Neural cell (in vitro differentiated cells): ENCODE measurements around the gene RAD9B. TPM values are rescaled to one million over a fixed set of nuclear protein-coding genes. Genes with fewer than 3 reads are reported as not detected.

Source experiments
- H2AFZ ChIP-seq: fragments of 200-600, 300-800 bp; sonication (generic), shearing (Covaris generic); 2 replicates; pipeline ENCODE4 v1.6.0; 2014; ENCODE audit warnings: low read depth, mild to moderate bottlenecking, antibody characterized with exemption, low read length, moderate library complexity
- H3F3A ChIP-seq: fragments of 200-600 bp; shearing (Covaris generic); 2 replicates; pipeline ENCODE4 v1.6.1; 2016; ENCODE audit warnings: mild to moderate bottlenecking, moderate library complexity, mixed read lengths, antibody characterized with exemption, low read length; ENCODE audit not compliant: insufficient read depth, poor library complexity, severe bottlenecking
- H3K27ac ChIP-seq: fragments of 200-600, 300-800 bp; sonication (generic), shearing (Covaris generic); 2 replicates; pipeline ENCODE4 v1.5.1; 2014; ENCODE audit warnings: mild to moderate bottlenecking, low read length, moderate library complexity
- H3K27me3 ChIP-seq: fragments of 300-800, 200-600 bp; sonication (generic), shearing (Covaris generic); 2 replicates; pipeline ENCODE4 v1.6.0; 2014; ENCODE audit warnings: mild to moderate bottlenecking, low read depth, low read length, moderate library complexity; ENCODE audit not compliant: insufficient read depth
- H3K36me3 ChIP-seq: fragments of 300-800, 200-600 bp; sonication (generic), shearing (Covaris generic); 2 replicates; pipeline ENCODE4 v1.5.1; 2014; ENCODE audit warnings: mild to moderate bottlenecking, antibody characterized with exemption, low read length, moderate library complexity; ENCODE audit not compliant: insufficient read depth
- H3K4me2 ChIP-seq: fragments of 300-800, 200-600 bp; sonication (generic), shearing (Covaris generic); 2 replicates; pipeline ENCODE4 v1.6.0; 2014; ENCODE audit warnings: mild to moderate bottlenecking, low read length
- H3K4me3 ChIP-seq: fragments of 300-800, 200-600 bp; sonication (generic), shearing (Covaris generic); 2 replicates; pipeline ENCODE4 v1.5.1; 2014; ENCODE audit warnings: mild to moderate bottlenecking, low read length, moderate library complexity
- H3K79me2 ChIP-seq: fragments of 200-600 bp; shearing (Covaris generic); replicated peaks from 2 replicates; pipeline ENCODE4 v1.6.0; 2014; ENCODE audit warnings: mild to moderate bottlenecking, low read length, moderate library complexity; ENCODE audit not compliant: insufficient read depth
- H3K9ac ChIP-seq: fragments of 300-800, 200-600 bp; sonication (generic), shearing (Covaris generic); 2 replicates; pipeline ENCODE4 v1.6.1; 2016; ENCODE audit warnings: mild to moderate bottlenecking, low read length, mixed read lengths
- H3K9me2 ChIP-seq: fragments of 200-600 bp; shearing (Covaris generic); 2 replicates; pipeline ENCODE4 v1.6.1; 2016; ENCODE audit warnings: mild to moderate bottlenecking, low read length, mixed read lengths; ENCODE audit not compliant: insufficient read depth
- H3K9me3 ChIP-seq: fragments of 200-600, 300-800 bp; sonication (generic), shearing (Covaris generic); 2 replicates; pipeline ENCODE4 v1.6.1; 2016; ENCODE audit warnings: mild to moderate bottlenecking, mixed run types, low read length, moderate library complexity, mixed read lengths
- H4K20me1 ChIP-seq: fragments of 200-600 bp; shearing (Covaris generic); 2 replicates; pipeline ENCODE4 v1.6.1; 2016; ENCODE audit warnings: mild to moderate bottlenecking, mixed run types; ENCODE audit not compliant: insufficient read depth
- CTCF ChIP-seq: fragments of 450-650 bp; IDR thresholded peaks from 2 replicates; pipeline ENCODE4 v1.5.1; 2014; ENCODE audit warnings: antibody characterized with exemption, mild to moderate bottlenecking, moderate library complexity; ENCODE audit not compliant: poor library complexity, severe bottlenecking
- EP300 ChIP-seq: fragments of 450-650 bp; conservative IDR thresholded peaks from 2 replicates; pipeline ENCODE4 v1.6.1; 2014; ENCODE audit warnings: antibody characterized with exemption, mild to moderate bottlenecking, moderate library complexity; ENCODE audit not compliant: poor library complexity, severe bottlenecking
- EZH2 ChIP-seq: fragments of 200-600, 300-800 bp; shearing (Covaris generic), sonication (generic); IDR thresholded peaks from 2 replicates; pipeline ENCODE4 v1.6.1; 2014; ENCODE audit warnings: antibody characterized with exemption, low read length, borderline replicate concordance, mild to moderate bottlenecking; ENCODE audit not compliant: insufficient read depth, poor library complexity, severe bottlenecking
- MXI1 ChIP-seq: fragments of 450-650 bp; conservative IDR thresholded peaks from 2 replicates; pipeline ENCODE4 v1.6.1; 2014; ENCODE audit warnings: antibody characterized with exemption, mild to moderate bottlenecking; ENCODE audit not compliant: poor library complexity, severe bottlenecking
- POLR2AphosphoS5 ChIP-seq: IDR thresholded peaks from 2 replicates; pipeline ENCODE4 v1.6.1; 2012
- RAD21 ChIP-seq: fragments of 450-650 bp; conservative IDR thresholded peaks from 2 replicates; pipeline ENCODE4 v1.6.1; 2014; ENCODE audit warnings: antibody characterized with exemption, mild to moderate bottlenecking, moderate library complexity
- SMC3 ChIP-seq: fragments of 450-650 bp; conservative IDR thresholded peaks from 2 replicates; pipeline ENCODE4 v1.6.1; 2014; ENCODE audit warnings: antibody characterized with exemption, mild to moderate bottlenecking, moderate library complexity; ENCODE audit not compliant: poor library complexity
- TAF1 ChIP-seq: IDR thresholded peaks from 2 replicates; pipeline ENCODE4 v1.6.1; 2012; ENCODE audit warnings: low read depth
- polyA plus RNA-seq: library from polyadenylated mRNA; depleted of rRNA; stranded (reverse); fragments of >200 nt; gene quantifications from 2 replicates; pipeline ENCODE4 v1.2.3, GENCODE V29; 2014
- TF ChIP-seq, protein P1 (sequence below): IDR thresholded peaks from 2 replicates; pipeline ENCODE4 v1.6.1; 2012; ENCODE audit warnings: borderline replicate concordance

The RAD9B gene
- polyA plus RNA-seq, 1 donor from 2014 or later: 0.90 TPM

- no peaks in the 10 kb centered on the region for H3K27me3 ChIP-seq
- H4K20me1 ChIP-seq: no peaks in the 10 kb centered on the region
- no peaks in the 10 kb centered on the region for H3K9me2 ChIP-seq
- no peak overlapping the region for H2AFZ ChIP-seq
- H3K9me3 ChIP-seq: no peaks in the 10 kb centered on the region
- H3K4me2 ChIP-seq: no peak overlapping the region
- no peaks in the 10 kb centered on the region for H3K36me3 ChIP-seq
- peaks cover 26% of the 10 kb centered on the region for H3K79me2 ChIP-seq
- H3F3A ChIP-seq: peaks cover 4% of the 10 kb centered on the region
- H3K27ac ChIP-seq: no peak overlapping the region
- no peak overlapping the region for H3K9ac ChIP-seq
- H3K4me3 ChIP-seq: no peak overlapping the region
- no peak for TF ChIP-seq MXI1
These were observed 1.3 kb downstream of the RAD9B start for GRCh38 chr12:110503432-110503831.

- Histone ChIP-seq H3K36me3 (no peaks in the 10 kb centered on the region), H2AFZ (no peak overlapping the region), H3K27me3 (no peaks in the 10 kb centered on the region), H3K4me2 (no peak overlapping the region), H3K9me3 (no peaks in the 10 kb centered on the region), H4K20me1 (no peaks in the 10 kb centered on the region), H3K4me3 (no peak overlapping the region), H3K9me2 (no peaks in the 10 kb centered on the region), H3K79me2 (peaks cover 14% of the 10 kb centered on the region), H3K27ac (no peak overlapping the region), H3F3A (peaks cover 4% of the 10 kb centered on the region), H3K9ac (no peak overlapping the region)
- TF ChIP-seq MXI1 (no peak), CTCF (no peak), POLR2AphosphoS5 (no peak), EP300 (no peak), SMC3 (no peak), TAF1 (no peak), EZH2 (no peak), RAD21 (no peak)
- TF ChIP-seq, protein P1, sequence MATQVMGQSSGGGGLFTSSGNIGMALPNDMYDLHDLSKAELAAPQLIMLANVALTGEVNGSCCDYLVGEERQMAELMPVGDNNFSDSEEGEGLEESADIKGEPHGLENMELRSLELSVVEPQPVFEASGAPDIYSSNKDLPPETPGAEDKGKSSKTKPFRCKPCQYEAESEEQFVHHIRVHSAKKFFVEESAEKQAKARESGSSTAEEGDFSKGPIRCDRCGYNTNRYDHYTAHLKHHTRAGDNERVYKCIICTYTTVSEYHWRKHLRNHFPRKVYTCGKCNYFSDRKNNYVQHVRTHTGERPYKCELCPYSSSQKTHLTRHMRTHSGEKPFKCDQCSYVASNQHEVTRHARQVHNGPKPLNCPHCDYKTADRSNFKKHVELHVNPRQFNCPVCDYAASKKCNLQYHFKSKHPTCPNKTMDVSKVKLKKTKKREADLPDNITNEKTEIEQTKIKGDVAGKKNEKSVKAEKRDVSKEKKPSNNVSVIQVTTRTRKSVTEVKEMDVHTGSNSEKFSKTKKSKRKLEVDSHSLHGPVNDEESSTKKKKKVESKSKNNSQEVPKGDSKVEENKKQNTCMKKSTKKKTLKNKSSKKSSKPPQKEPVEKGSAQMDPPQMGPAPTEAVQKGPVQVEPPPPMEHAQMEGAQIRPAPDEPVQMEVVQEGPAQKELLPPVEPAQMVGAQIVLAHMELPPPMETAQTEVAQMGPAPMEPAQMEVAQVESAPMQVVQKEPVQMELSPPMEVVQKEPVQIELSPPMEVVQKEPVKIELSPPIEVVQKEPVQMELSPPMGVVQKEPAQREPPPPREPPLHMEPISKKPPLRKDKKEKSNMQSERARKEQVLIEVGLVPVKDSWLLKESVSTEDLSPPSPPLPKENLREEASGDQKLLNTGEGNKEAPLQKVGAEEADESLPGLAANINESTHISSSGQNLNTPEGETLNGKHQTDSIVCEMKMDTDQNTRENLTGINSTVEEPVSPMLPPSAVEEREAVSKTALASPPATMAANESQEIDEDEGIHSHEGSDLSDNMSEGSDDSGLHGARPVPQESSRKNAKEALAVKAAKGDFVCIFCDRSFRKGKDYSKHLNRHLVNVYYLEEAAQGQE: no peak
These were observed 3.2 kb downstream of the RAD9B start for GRCh38 chr12:110505332-110505731.

- Histone ChIP-seq H3K79me2 (no peaks in the 10 kb centered on the region), H3K27me3 (no peaks in the 10 kb centered on the region), H3K4me3 (no peak overlapping the region), H3K27ac (no peak overlapping the region), H3K9me2 (no peaks in the 10 kb centered on the region), H3K36me3 (no peaks in the 10 kb centered on the region), H2AFZ (no peak overlapping the region), H3F3A (no peaks in the 10 kb centered on the region), H4K20me1 (no peaks in the 10 kb centered on the region), H3K4me2 (no peak overlapping the region), H3K9ac (no peak overlapping the region), H3K9me3 (no peaks in the 10 kb centered on the region)
- TF ChIP-seq TAF1 (no peak), SMC3 (no peak), RAD21 (no peak), EZH2 (no peak)
These were observed 6.0 kb downstream of the RAD9B start for GRCh38 chr12:110508071-110508586.
